ENCODE measurements around the gene GRB10. TPM values are rescaled to one million over a fixed set of nuclear protein-coding genes. Genes with fewer than 3 reads are reported as not detected.
"Not testable (repeated sequence)": the region's sequence is repeated elsewhere in the genome, so short reads cannot be mapped to it uniquely, and the experiment has no call there.

GRB10 gene
- polyA plus RNA-seq, 1 donor from 2014 or later: 78.4 TPM

DNA sequence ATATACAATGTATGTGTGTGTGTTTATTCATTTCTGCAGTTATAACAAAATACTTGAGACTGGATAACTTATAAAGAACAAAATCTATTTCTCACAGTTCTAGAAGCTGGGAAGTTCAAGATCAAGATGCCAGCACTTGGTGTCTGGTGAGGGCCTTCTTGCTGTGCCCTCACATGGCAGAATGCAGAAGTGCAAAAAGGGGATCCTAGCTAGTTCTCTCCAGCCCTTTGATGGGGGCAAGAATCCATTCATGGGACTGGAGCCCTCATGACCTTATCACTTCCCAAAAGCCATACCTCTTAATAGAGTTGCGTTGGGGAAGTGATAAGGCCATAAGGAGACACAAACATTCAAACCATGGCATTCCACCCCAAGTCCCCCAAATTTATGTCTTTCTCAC lies 8.4 kb downstream of the GRB10 start:
- Histone ChIP-seq H3K9ac (ENCODE audit: low read length) (no peak overlapping the region), H3K4me2 (ENCODE audit: low read length) (no peak overlapping the region), H3K27me3 (ENCODE audit: insufficient read depth, low read depth, low read length) (no peaks in the 10 kb centered on the region)

GRCh38 chr7:50773071-50773470 lies 9.6 kb downstream of the GRB10 start:
- H3K79me2 ChIP-seq (replicated peaks; ENCODE audit: insufficient read depth, low read length): peaks cover 90% of the 10 kb centered on the region
- not testable (repeated sequence) for H3K36me3 ChIP-seq (ENCODE audit: insufficient read depth, low read length); H4K20me1 ChIP-seq (ENCODE audit: insufficient read depth)

More for the DNA sequence above, 8.4 kb downstream of the GRB10 start:
- Histone ChIP-seq H3K9me3 (ENCODE audit: low read length) (no peaks in the 10 kb centered on the region), H3F3A (ENCODE audit: insufficient read depth, low read length, poor library complexity, severe bottlenecking) (no peaks in the 10 kb centered on the region), H3K79me2 (replicated peaks; ENCODE audit: insufficient read depth, low read length) (peaks cover 90% of the 10 kb centered on the region), H3K9me2 (ENCODE audit: insufficient read depth, low read length) (no peaks in the 10 kb centered on the region), H3K4me3 (ENCODE audit: low read length) (no peak overlapping the region), H3K27ac (ENCODE audit: low read length) (no peak overlapping the region), H2AFZ (ENCODE audit: low read depth, low read length) (no peak overlapping the region), H4K20me1 (ENCODE audit: insufficient read depth) (no peaks in the 10 kb centered on the region), H3K36me3 (ENCODE audit: insufficient read depth, low read length) (no peaks in the 10 kb centered on the region)
- TF ChIP-seq EZH2 (IDR thresholded peaks at IDR 0.05; ENCODE audit: borderline replicate concordance, insufficient read depth, low read length, poor library complexity, severe bottlenecking) (no peak), EP300 (conservative IDR thresholded peaks at IDR 0.05; ENCODE audit: poor library complexity, severe bottlenecking) (no peak), POLR2AphosphoS5 (IDR thresholded peaks at IDR 0.05) (no peak), MXI1 (conservative IDR thresholded peaks at IDR 0.05; ENCODE audit: poor library complexity, severe bottlenecking) (no peak), RAD21 (conservative IDR thresholded peaks at IDR 0.05) (no peak), CTCF (IDR thresholded peaks at IDR 0.05; ENCODE audit: poor library complexity, severe bottlenecking) (no peak), SMC3 (conservative IDR thresholded peaks at IDR 0.05; ENCODE audit: poor library complexity) (no peak), TAF1 (IDR thresholded peaks at IDR 0.05; ENCODE audit: low read depth) (no peak)
- TF ChIP-seq, protein P1, sequence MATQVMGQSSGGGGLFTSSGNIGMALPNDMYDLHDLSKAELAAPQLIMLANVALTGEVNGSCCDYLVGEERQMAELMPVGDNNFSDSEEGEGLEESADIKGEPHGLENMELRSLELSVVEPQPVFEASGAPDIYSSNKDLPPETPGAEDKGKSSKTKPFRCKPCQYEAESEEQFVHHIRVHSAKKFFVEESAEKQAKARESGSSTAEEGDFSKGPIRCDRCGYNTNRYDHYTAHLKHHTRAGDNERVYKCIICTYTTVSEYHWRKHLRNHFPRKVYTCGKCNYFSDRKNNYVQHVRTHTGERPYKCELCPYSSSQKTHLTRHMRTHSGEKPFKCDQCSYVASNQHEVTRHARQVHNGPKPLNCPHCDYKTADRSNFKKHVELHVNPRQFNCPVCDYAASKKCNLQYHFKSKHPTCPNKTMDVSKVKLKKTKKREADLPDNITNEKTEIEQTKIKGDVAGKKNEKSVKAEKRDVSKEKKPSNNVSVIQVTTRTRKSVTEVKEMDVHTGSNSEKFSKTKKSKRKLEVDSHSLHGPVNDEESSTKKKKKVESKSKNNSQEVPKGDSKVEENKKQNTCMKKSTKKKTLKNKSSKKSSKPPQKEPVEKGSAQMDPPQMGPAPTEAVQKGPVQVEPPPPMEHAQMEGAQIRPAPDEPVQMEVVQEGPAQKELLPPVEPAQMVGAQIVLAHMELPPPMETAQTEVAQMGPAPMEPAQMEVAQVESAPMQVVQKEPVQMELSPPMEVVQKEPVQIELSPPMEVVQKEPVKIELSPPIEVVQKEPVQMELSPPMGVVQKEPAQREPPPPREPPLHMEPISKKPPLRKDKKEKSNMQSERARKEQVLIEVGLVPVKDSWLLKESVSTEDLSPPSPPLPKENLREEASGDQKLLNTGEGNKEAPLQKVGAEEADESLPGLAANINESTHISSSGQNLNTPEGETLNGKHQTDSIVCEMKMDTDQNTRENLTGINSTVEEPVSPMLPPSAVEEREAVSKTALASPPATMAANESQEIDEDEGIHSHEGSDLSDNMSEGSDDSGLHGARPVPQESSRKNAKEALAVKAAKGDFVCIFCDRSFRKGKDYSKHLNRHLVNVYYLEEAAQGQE (IDR thresholded peaks at IDR 0.05; ENCODE audit: borderline replicate concordance): no peak

More at GRCh38 chr7:50773071-50773470, 9.6 kb downstream of the GRB10 start:
- not testable (repeated sequence) for H3K9me3 ChIP-seq (ENCODE audit: low read length); H3F3A ChIP-seq (ENCODE audit: insufficient read depth, low read length, poor library complexity, severe bottlenecking); H2AFZ ChIP-seq (ENCODE audit: low read depth, low read length); H3K9me2 ChIP-seq (ENCODE audit: insufficient read depth, low read length); H3K27me3 ChIP-seq (ENCODE audit: insufficient read depth, low read depth, low read length); H3K9ac ChIP-seq (ENCODE audit: low read length); H3K4me3 ChIP-seq (ENCODE audit: low read length); H3K27ac ChIP-seq (ENCODE audit: low read length); H3K4me2 ChIP-seq (ENCODE audit: low read length)
